MM.1S (cell line): Measurements from ENCODE around the gene FAM131C.
A peak's percentile ranks its signal among the peaks of the same experiment; 100 is the strongest.
"Not testable (repeated sequence)": the region's sequence is repeated elsewhere in the genome, so short reads cannot be mapped to it uniquely, and the experiment has no call there.

Source experiments
- DNase-seq: peaks from one replicate; pipeline ENCODE4 v3.0.0-alpha.2; 2015
- H2AFZ ChIP-seq: fragments of 300-600 bp; sonication (generic); 2 replicates; pipeline ENCODE4 v1.6.0; 2016; ENCODE audit warnings: antibody characterized with exemption, low read length
- H3F3A ChIP-seq: fragments of 300-600 bp; sonication (generic); 2 replicates; pipeline ENCODE4 v1.6.1; 2016; ENCODE audit warnings: mild to moderate bottlenecking, antibody characterized with exemption, low read length, moderate library complexity, mixed read lengths; ENCODE audit not compliant: insufficient read depth
- H3K27ac ChIP-seq: fragments of 300-600 bp; sonication (generic); 2 replicates; pipeline ENCODE4 v1.5.1; 2016; ENCODE audit warnings: mild to moderate bottlenecking, low read length
- H3K27me3 ChIP-seq: fragments of 300-600 bp; sonication (generic); replicated peaks from 2 replicates; pipeline ENCODE4 v1.6.0; 2016; ENCODE audit warnings: low read length; ENCODE audit not compliant: insufficient read depth
- H3K36me3 ChIP-seq: fragments of 300-600 bp; sonication (generic); replicated peaks from 2 replicates; pipeline ENCODE4 v1.6.1; 2016; ENCODE audit warnings: mild to moderate bottlenecking, low read length, mixed read lengths; ENCODE audit not compliant: insufficient read depth
- H3K4me1 ChIP-seq: fragments of 300-600 bp; sonication (generic); 2 replicates; pipeline ENCODE4 v1.6.1; 2016; ENCODE audit warnings: low read length, mixed read lengths
- H3K4me2 ChIP-seq: fragments of 300-600 bp; sonication (generic); 2 replicates; pipeline ENCODE4 v1.6.0; 2016; ENCODE audit warnings: low read depth, low read length
- H3K4me3 ChIP-seq: fragments of 300-600 bp; sonication (generic); 2 replicates; pipeline ENCODE4 v1.5.1; 2016; ENCODE audit warnings: low read length, mixed read lengths
- H3K79me2 ChIP-seq: fragments of 300-600 bp; sonication (generic); 2 replicates; pipeline ENCODE4 v1.6.1; 2016; ENCODE audit warnings: mixed run types, low read length, mixed read lengths
- H3K9ac ChIP-seq: fragments of 300-600 bp; sonication (generic); 2 replicates; pipeline ENCODE4 v1.6.1; 2016; ENCODE audit warnings: low read length, mixed read lengths
- H3K9me2 ChIP-seq: fragments of 300-600 bp; sonication (generic); replicated peaks from 2 replicates; pipeline ENCODE4 v1.6.1; 2016; ENCODE audit warnings: mild to moderate bottlenecking, low read length, mixed read lengths; ENCODE audit not compliant: insufficient read depth
- H3K9me3 ChIP-seq: fragments of 300-600 bp; sonication (generic); replicated peaks from 2 replicates; pipeline ENCODE4 v1.6.1; 2016; ENCODE audit warnings: mild to moderate bottlenecking, low read length, mixed read lengths; ENCODE audit not compliant: insufficient read depth
- H4K20me1 ChIP-seq: fragments of 300-600 bp; sonication (generic); 2 replicates; pipeline ENCODE4 v1.6.1; 2016; ENCODE audit warnings: mild to moderate bottlenecking, low read length, moderate library complexity, mixed read lengths; ENCODE audit not compliant: insufficient read depth
- CTCF ChIP-seq: fragments of 300-600 bp; sonication (generic); IDR thresholded peaks from 2 replicates; pipeline ENCODE4 v1.5.1; 2016; ENCODE audit warnings: antibody characterized with exemption, low read length, mixed read lengths
- EZH2 ChIP-seq: fragments of 300-600 bp; sonication (generic); optimal IDR thresholded peaks from 2 replicates; pipeline ENCODE3; 2017; ENCODE audit warnings: low read depth, mild to moderate bottlenecking, antibody characterized with exemption, low read length, mixed read lengths
- EZH2phosphoT487 ChIP-seq: fragments of 300-600 bp; sonication (generic); IDR thresholded peaks from 2 replicates; pipeline ENCODE4 v1.6.1; 2018; ENCODE audit warnings: antibody characterized with exemption, low read length

Gene FAM131C

GRCh38 chr1:16028237-16029002 is 45.0 kb downstream of the FAM131C start:
- Histone ChIP-seq H3K4me1 (no peaks in the 10 kb centered on the region), H3F3A (no peaks in the 10 kb centered on the region), H3K9me2 (no peaks in the 10 kb centered on the region), H3K79me2 (no peaks in the 10 kb centered on the region), H3K4me2 (no peak overlapping the region), H3K9me3 (no peaks in the 10 kb centered on the region), H3K4me3 (no peak overlapping the region), H3K9ac (no peak overlapping the region), H3K27me3 (peaks cover 75% of the 10 kb centered on the region), H4K20me1 (no peaks in the 10 kb centered on the region), H3K36me3 (no peaks in the 10 kb centered on the region), H2AFZ (no peak overlapping the region), H3K27ac (no peak overlapping the region)
- TF ChIP-seq CTCF (no peak), EZH2phosphoT487 (no peak)
- DNase-seq: no peak

- TF ChIP-seq CTCF: no peak
- TF ChIP-seq EZH2phosphoT487: no peak
- TF ChIP-seq EZH2: no peak
These were observed 46.5 kb downstream of the FAM131C start for GRCh38 chr1:16026723-16027484.

GRCh38 chr1:16026302-16026701 is 47.1 kb downstream of the FAM131C start:
- not testable (repeated sequence) for DNase-seq, H3K9ac ChIP-seq, H3K27ac ChIP-seq, H3K9me2 ChIP-seq, H2AFZ ChIP-seq, H3K4me1 ChIP-seq, H3K9me3 ChIP-seq, H4K20me1 ChIP-seq, H3K79me2 ChIP-seq, H3K36me3 ChIP-seq, H3F3A ChIP-seq
- H3K4me2 ChIP-seq: peak overlapping the region; percentile 45; the same call in 1 of the 2 replicates
- H3K27me3 ChIP-seq: peaks cover 88% of the 10 kb centered on the region
- H3K4me3 ChIP-seq: 0 out of 2 replicates have a peak overlapping the region, but pooled peaks have one; percentile 24

More at GRCh38 chr1:16026723-16027484, 46.5 kb downstream of the FAM131C start:
- Histone ChIP-seq H3K27me3 (peaks cover 89% of the 10 kb centered on the region), H3K4me3 (peak overlapping the region; percentile 24; the same call in 1 of the 2 replicates), H3K4me1 (no peaks in the 10 kb centered on the region), H2AFZ (peak overlapping the region; percentile 19; the same call in 1 of the 2 replicates), H3K9me2 (no peaks in the 10 kb centered on the region), H3F3A (no peaks in the 10 kb centered on the region), H3K4me2 (peak overlapping the region; percentile 45; the same call in 1 of the 2 replicates), H3K9me3 (no peaks in the 10 kb centered on the region), H3K79me2 (no peaks in the 10 kb centered on the region), H3K27ac (no peak overlapping the region), H3K9ac (no peak overlapping the region), H3K36me3 (no peaks in the 10 kb centered on the region), H4K20me1 (no peaks in the 10 kb centered on the region)
- DNase-seq: peak; percentile 16
